ENCODE measurements around the gene SERGEF.

Gene SERGEF

GRCh38 chr11:17952487-17952886, 60.4 kb downstream of the SERGEF start:
- no peak for DNase-seq (ENCODE audit: low read depth in 2 of 2)

GRCh38 chr11:17951685-17952388, 61.0 kb downstream of the SERGEF start:
- no peak for DNase-seq (ENCODE audit: low read depth in 2 of 2)

GRCh38 chr11:17950644-17951043, 62.2 kb downstream of the SERGEF start:
- DNase-seq (ENCODE audit: low read depth in 2 of 2): no peak

- DNase-seq (ENCODE audit: low read depth in 2 of 2): no peak
These were observed 64.6 kb downstream of the SERGEF start for GRCh38 chr11:17948296-17948695.

- no peak for DNase-seq (ENCODE audit: low read depth in 2 of 2)
These were observed 73.3 kb downstream of the SERGEF start for GRCh38 chr11:17939542-17939941.

- DNase-seq (ENCODE audit: low read depth in 2 of 2): no peak
These were observed 76.1 kb downstream of the SERGEF start for GRCh38 chr11:17936790-17937189.

GRCh38 chr11:17934194-17934593, 78.7 kb downstream of the SERGEF start:
- DNase-seq (ENCODE audit: low read depth in 2 of 2): no peak

GRCh38 chr11:17933708-17934107, 79.1 kb downstream of the SERGEF start:
- DNase-seq (ENCODE audit: low read depth in 2 of 2): no peak

- DNase-seq (ENCODE audit: low read depth in 2 of 2): no peak
These were observed 80.4 kb downstream of the SERGEF start for GRCh38 chr11:17932472-17932871.

- no peak for DNase-seq (ENCODE audit: low read depth in 2 of 2)
These were observed 81.3 kb downstream of the SERGEF start for GRCh38 chr11:17931595-17931994.

- no peak for DNase-seq (ENCODE audit: low read depth in 2 of 2)
These were observed 82.2 kb downstream of the SERGEF start for GRCh38 chr11:17930544-17931125.

- no peak for DNase-seq (ENCODE audit: low read depth in 2 of 2)
These were observed 83.7 kb downstream of the SERGEF start for GRCh38 chr11:17929171-17929570.

GRCh38 chr11:17927681-17928343, 85.0 kb downstream of the SERGEF start:
- no peak for DNase-seq (ENCODE audit: low read depth in 2 of 2)

- no peak for DNase-seq (ENCODE audit: low read depth in 2 of 2)
These were observed 85.8 kb downstream of the SERGEF start for GRCh38 chr11:17927041-17927440.

GRCh38 chr11:17924713-17925112, 88.1 kb downstream of the SERGEF start:
- no peak for DNase-seq (ENCODE audit: low read depth in 2 of 2)

- DNase-seq (ENCODE audit: low read depth in 2 of 2): no peak
These were observed 89.6 kb downstream of the SERGEF start for GRCh38 chr11:17923217-17923616.

- no peak for DNase-seq (ENCODE audit: low read depth in 2 of 2)
These were observed 90.4 kb downstream of the SERGEF start for GRCh38 chr11:17922416-17922788.

GRCh38 chr11:17921659-17922415, 91.0 kb downstream of the SERGEF start:
- DNase-seq (ENCODE audit: low read depth in 2 of 2): no peak

GRCh38 chr11:17918049-17918605, 94.7 kb downstream of the SERGEF start:
- no peak for DNase-seq (ENCODE audit: low read depth in 2 of 2)

GRCh38 chr11:17917556-17917955, 95.3 kb downstream of the SERGEF start:
- no peak for DNase-seq (ENCODE audit: low read depth in 2 of 2)

- DNase-seq (ENCODE audit: low read depth in 2 of 2): no peak
These were observed 97.2 kb downstream of the SERGEF start for GRCh38 chr11:17915500-17916143.

GRCh38 chr11:17914957-17915356, 97.9 kb downstream of the SERGEF start:
- DNase-seq (ENCODE audit: low read depth in 2 of 2): no peak
